Skeletal muscle cell (primary cell): ENCODE measurements around the gene CFAP119.

ENCODE experiments used
- DNase-seq: peaks from one replicate; pipeline ENCODE4 v3.0.0-alpha.2; 2010; ENCODE audit warnings: low read depth
- H3K4me3 ChIP-seq: 2 replicates; pipeline ENCODE4 v1.5.1; 2011; ENCODE audit warnings: low read depth, mild to moderate bottlenecking, control low read depth, low read length, moderate library complexity

The CFAP119 gene

GRCh38 chr16:30783280-30784109, 21.6 kb upstream of the CFAP119 start:
- no peak for DNase-seq
- H3K4me3 ChIP-seq, result no peak overlapping the region

- DNase-seq, result no peak
- H3K4me3 ChIP-seq, result no peak overlapping the region
Observed at GRCh38 chr16:30782486-30783279, 20.8 kb upstream of the CFAP119 start.

- DNase-seq, result no peak
- no peak overlapping the region for H3K4me3 ChIP-seq
Observed at GRCh38 chr16:30780549-30780948, 18.7 kb upstream of the CFAP119 start.

GRCh38 chr16:30780021-30780420, 18.2 kb upstream of the CFAP119 start:
- H3K4me3 ChIP-seq, result no peak overlapping the region
- DNase-seq, result no peak

- no peak for DNase-seq
- no peak overlapping the region for H3K4me3 ChIP-seq
Observed at GRCh38 chr16:30779596-30779995, 17.7 kb upstream of the CFAP119 start.

GRCh38 chr16:30778549-30779244, 16.8 kb upstream of the CFAP119 start:
- H3K4me3 ChIP-seq, result no peak overlapping the region
- no peak for DNase-seq

- no peak overlapping the region for H3K4me3 ChIP-seq
- DNase-seq, result no peak
Observed at GRCh38 chr16:30777591-30778297, 15.9 kb upstream of the CFAP119 start.

- peak; percentile 41 for DNase-seq
- peak overlapping the region; percentile 83 for H3K4me3 ChIP-seq
Observed at GRCh38 chr16:30775392-30776188, 13.7 kb upstream of the CFAP119 start.

- no peak for DNase-seq
- H3K4me3 ChIP-seq, result peak overlapping the region; percentile 83
Observed at GRCh38 chr16:30775131-30775391, 13.2 kb upstream of the CFAP119 start.

- no peak for DNase-seq
Observed at GRCh38 chr16:30774367-30775130, 12.7 kb upstream of the CFAP119 start.

GRCh38 chr16:30773826-30774225, 12.0 kb upstream of the CFAP119 start:
- H3K4me3 ChIP-seq, result no peak overlapping the region
- no peak for DNase-seq

More at GRCh38 chr16:30774367-30775130, 12.7 kb upstream of the CFAP119 start:
- peak overlapping the region; percentile 83 for H3K4me3 ChIP-seq

GRCh38 chr16:30771726-30772125, 9.9 kb upstream of the CFAP119 start:
- no peak for DNase-seq
- H3K4me3 ChIP-seq, result no peak overlapping the region

- DNase-seq, result no peak
Observed at GRCh38 chr16:30769379-30770089, 7.7 kb upstream of the CFAP119 start.

GRCh38 chr16:30768583-30769181, 6.8 kb upstream of the CFAP119 start:
- H3K4me3 ChIP-seq, result no peak overlapping the region
- DNase-seq, result no peak

More at GRCh38 chr16:30769379-30770089, 7.7 kb upstream of the CFAP119 start:
- H3K4me3 ChIP-seq, result no peak overlapping the region

- no peak overlapping the region for H3K4me3 ChIP-seq
- DNase-seq, result no peak
Observed at GRCh38 chr16:30767767-30768465, 6.1 kb upstream of the CFAP119 start.

- no peak for DNase-seq
Observed at GRCh38 chr16:30766933-30767284, 5.0 kb upstream of the CFAP119 start.

More at GRCh38 chr16:30766933-30767284, 5.0 kb upstream of the CFAP119 start:
- no peak overlapping the region for H3K4me3 ChIP-seq
